OCI-LY7 (cell line): ENCODE data around the gene MRPL55.

Experiments
- CTCF ChIP-seq: fragments of 200-600 bp; sonication (generic); conservative IDR thresholded peaks from 2 replicates; pipeline ENCODE4 v1.5.1; 2014; ENCODE audit warnings: mild to moderate bottlenecking, antibody characterized with exemption, low read length, moderate library complexity, mixed read lengths
- EZH2phosphoT487 ChIP-seq: fragments of 200-600 bp; sonication (generic); IDR thresholded peaks from 2 replicates; pipeline ENCODE4 v1.6.1; 2018; ENCODE audit warnings: low read depth, borderline replicate concordance, mild to moderate bottlenecking, mixed run types, antibody characterized with exemption, low read length, moderate library complexity, mixed read lengths

GRCh38 chr1:228077565-228078330, 31.4 kb downstream of the MRPL55 start:
- TF ChIP-seq CTCF (no peak), EZH2phosphoT487 (no peak)
